ENCODE data around the gene CTDSPL2. TPM values are rescaled to one million over a fixed set of nuclear protein-coding genes. Genes with fewer than 3 reads are reported as not detected.

Gene CTDSPL2
- total and polyA plus RNA-seq, 3 experiments from 2014 or later: 42.4 to 69.8 (median 63.0) TPM

- Histone ChIP-seq H3K4me3 (ENCODE audit: low read length) (peak overlapping the region; percentile 98), H3K9me3 (ENCODE audit: low read length) (no peaks in the 10 kb centered on the region), H3K27ac (ENCODE audit: low read depth, low read length) (peak overlapping the region; percentile 87), H3K4me1 (ENCODE audit: insufficient read depth, low read length) (peaks cover 31% of the 10 kb centered on the region), H3K27me3 (ENCODE audit: insufficient read depth, low read length, poor library complexity, severe bottlenecking) (no peaks in the 10 kb centered on the region), H3K36me3 (ENCODE audit: insufficient read depth, low read length) (peaks cover under 1% of the 10 kb centered on the region)
- peak in 3 of 5 donors; percentile 6 to 50 (median 33) for DNase-seq
- H3K36me3 Mint-ChIP-seq: peaks cover 0 to 48% (median 0%) of the 10 kb centered on the region in 3 donors
- ChIA-PET POLR2A (interaction anchor here (0.6 kb wide), 2 partner anchors 31 to 79 kb away, joined by 3 read pairs; no protein-coding TSS in a partner anchor), CTCF (interaction anchor here (2.2 kb wide), 1 partner anchor 10 kb away, joined by 16 read pairs; no protein-coding TSS in a partner anchor)
- peaks cover 33 to 58% (median 48%) of the 10 kb centered on the region in 3 donors for H3K4me1 Mint-ChIP-seq
- H3K27me3 Mint-ChIP-seq: no peaks in the 10 kb centered on the region
- H3K9me3 Mint-ChIP-seq: no peaks in the 10 kb centered on the region
- peak overlapping the region; percentile 89 to 98 (median 94) for H3K27ac Mint-ChIP-seq
- peak overlapping the region; percentile 80 to 97 (median 92) for H3K4me3 Mint-ChIP-seq
These were observed 108.3 kb downstream of the CTDSPL2 start for GRCh38 chr15:44535523-44536301.

GRCh38 chr15:44536302-44536961 lies 109.0 kb downstream of the CTDSPL2 start:
- no peaks in the 10 kb centered on the region for H3K9me3 Mint-ChIP-seq
- H3K27me3 Mint-ChIP-seq: no peaks in the 10 kb centered on the region
- Histone ChIP-seq H3K9me3 (ENCODE audit: low read length) (no peaks in the 10 kb centered on the region), H3K4me3 (ENCODE audit: low read length) (peak overlapping the region; percentile 98), H3K27ac (ENCODE audit: low read depth, low read length) (peak overlapping the region; percentile 87), H3K36me3 (ENCODE audit: insufficient read depth, low read length) (peaks cover 4% of the 10 kb centered on the region), H3K4me1 (ENCODE audit: insufficient read depth, low read length) (peaks cover 36% of the 10 kb centered on the region), H3K27me3 (ENCODE audit: insufficient read depth, low read length, poor library complexity, severe bottlenecking) (no peaks in the 10 kb centered on the region)
- H3K36me3 Mint-ChIP-seq: peaks cover 0 to 54% (median 5%) of the 10 kb centered on the region in 3 donors
- ChIA-PET POLR2A (interaction anchor here (1.0 to 2.4 kb wide), 8 partner anchors 10 to 662 kb away, joined by 3 to 11 read pairs (median 4); partner anchors contain the start of genes B2M, CTDSPL2, PATL2 and SPG11), CTCF (interaction anchor here (2.2 kb wide), 1 partner anchor 9 kb away, joined by 16 read pairs; no protein-coding TSS in a partner anchor)
- peaks cover 39 to 63% (median 52%) of the 10 kb centered on the region in 3 donors for H3K4me1 Mint-ChIP-seq
- no peak for DNase-seq
- H3K27ac Mint-ChIP-seq: peak overlapping the region; percentile 89 to 98 (median 94)
- peak overlapping the region; percentile 80 to 97 (median 92) for H3K4me3 Mint-ChIP-seq

- no peaks in the 10 kb centered on the region for H3K27me3 ChIP-seq (ENCODE audit: insufficient read depth, low read length, poor library complexity, severe bottlenecking)
- peak within 1 kb of the TSS; percentile 98 for H3K4me3 ChIP-seq (ENCODE audit: low read length)
- Mint-ChIP-seq H3K9me3 (no peaks in the 10 kb centered on the region), H3K27me3 (no peaks in the 10 kb centered on the region), H3K36me3 (peaks cover 0 to 61% (median 7%) of the 10 kb centered on the region in 3 donors), H3K4me1 (peaks cover 46 to 70% (median 59%) of the 10 kb centered on the region in 3 donors), H3K4me3 (peak within 1 kb of the TSS; percentile 80 to 97 (median 92)), H3K27ac (peak within 1 kb of the TSS; percentile 89 to 98 (median 95))
- H3K36me3 ChIP-seq (ENCODE audit: insufficient read depth, low read length): peaks cover 4% of the 10 kb centered on the region
- POLR2A ChIA-PET: interaction anchor here (1.0 to 2.4 kb wide), 9 partner anchors 9 to 661 kb away, joined by 3 to 11 read pairs (median 4); partner anchors contain the start of genes B2M, CTDSPL2, PATL2 and SPG11
- H3K9me3 ChIP-seq (ENCODE audit: low read length): no peaks in the 10 kb centered on the region
- peak; percentile 90 to 96 (median 95) for DNase-seq
- peak within 1 kb of the TSS; percentile 89 for H3K27ac ChIP-seq (ENCODE audit: low read depth, low read length)
- H3K4me1 ChIP-seq (ENCODE audit: insufficient read depth, low read length): peaks cover 43% of the 10 kb centered on the region
- CTCF ChIA-PET: interaction anchor here (1.2 to 2.2 kb wide), 3 partner anchors 9 to 127 kb away, joined by 3 to 16 read pairs (median 3); no protein-coding TSS in a partner anchor
These were observed 109.7 kb downstream of the CTDSPL2 start, which contains the start of gene EIF3J for GRCh38 chr15:44536962-44537734. Gene EIF3J, plus strand, starts transcription at chr15:44537147. Its CDS starts 48 bp downstream, at chr15:44537195.

- Mint-ChIP-seq H3K36me3 (peaks cover 0 to 63% (median 7%) of the 10 kb centered on the region in 3 donors), H3K9me3 (no peaks in the 10 kb centered on the region)
These were observed 110.4 kb downstream of the CTDSPL2 start for GRCh38 chr15:44537735-44538240.

GRCh38 chr15:44541282-44541958 lies 114.0 kb downstream of the CTDSPL2 start:
- H3K4me1 Mint-ChIP-seq: peaks cover 54 to 73% (median 61%) of the 10 kb centered on the region in 3 donors
- peaks cover 56% of the 10 kb centered on the region for H3K4me1 ChIP-seq (ENCODE audit: insufficient read depth, low read length)
- H3K4me3 Mint-ChIP-seq: peak overlapping the region in 3 of 7 donors; percentile 19 to 62 (median 37)
- H3K9me3 Mint-ChIP-seq: no peaks in the 10 kb centered on the region
- H3K36me3 ChIP-seq (ENCODE audit: insufficient read depth, low read length): peaks cover 4% of the 10 kb centered on the region
- CTCF ChIA-PET: no interaction called here
- peak overlapping the region in 6 of 8 donors; percentile 15 to 79 (median 46) for H3K27ac Mint-ChIP-seq
- no peak overlapping the region for H3K4me3 ChIP-seq (ENCODE audit: low read length)
- POLR2A ChIA-PET: no interaction called here
- no peak overlapping the region for H3K27ac ChIP-seq (ENCODE audit: low read depth, low read length)
- H3K9me3 ChIP-seq (ENCODE audit: low read length): no peaks in the 10 kb centered on the region
- H3K27me3 ChIP-seq (ENCODE audit: insufficient read depth, low read length, poor library complexity, severe bottlenecking): no peaks in the 10 kb centered on the region
- H3K27me3 Mint-ChIP-seq: no peaks in the 10 kb centered on the region
- no peak for DNase-seq
- H3K36me3 Mint-ChIP-seq: peaks cover 3 to 55% (median 7%) of the 10 kb centered on the region in 3 donors

More at GRCh38 chr15:44537735-44538240, 110.4 kb downstream of the CTDSPL2 start:
- ChIA-PET CTCF (interaction anchor here (1.2 to 2.2 kb wide), 3 partner anchors 8 to 126 kb away, joined by 3 to 16 read pairs (median 3); no protein-coding TSS in a partner anchor), POLR2A (interaction anchor here (1.2 to 2.4 kb wide), 5 partner anchors 8 to 660 kb away, joined by 3 to 11 read pairs (median 8); partner anchors contain the start of gene CTDSPL2)
- Histone ChIP-seq H3K27ac (ENCODE audit: low read depth, low read length) (peak overlapping the region; percentile 89), H3K4me3 (ENCODE audit: low read length) (peak overlapping the region; percentile 86), H3K9me3 (ENCODE audit: low read length) (no peaks in the 10 kb centered on the region), H3K36me3 (ENCODE audit: insufficient read depth, low read length) (peaks cover 4% of the 10 kb centered on the region), H3K27me3 (ENCODE audit: insufficient read depth, low read length, poor library complexity, severe bottlenecking) (no peaks in the 10 kb centered on the region), H3K4me1 (ENCODE audit: insufficient read depth, low read length) (peaks cover 50% of the 10 kb centered on the region)
- H3K4me3 Mint-ChIP-seq: peak overlapping the region; percentile 80 to 97 (median 92)
- peak in 1 of 5 donors; percentile 14 for DNase-seq
- peaks cover 52 to 73% (median 64%) of the 10 kb centered on the region in 3 donors for H3K4me1 Mint-ChIP-seq
- peak overlapping the region; percentile 89 to 98 (median 95) for H3K27ac Mint-ChIP-seq
- no peaks in the 10 kb centered on the region for H3K27me3 Mint-ChIP-seq

GRCh38 chr15:44542596-44542995 lies 115.2 kb downstream of the CTDSPL2 start:
- no peaks in the 10 kb centered on the region for H3K9me3 Mint-ChIP-seq
- no peak for DNase-seq
- POLR2A ChIA-PET: no interaction called here
- Histone ChIP-seq H3K4me1 (ENCODE audit: insufficient read depth, low read length) (peaks cover 56% of the 10 kb centered on the region), H3K27ac (ENCODE audit: low read depth, low read length) (no peak overlapping the region), H3K27me3 (ENCODE audit: insufficient read depth, low read length, poor library complexity, severe bottlenecking) (no peaks in the 10 kb centered on the region), H3K36me3 (ENCODE audit: insufficient read depth, low read length) (peaks cover 4% of the 10 kb centered on the region), H3K9me3 (ENCODE audit: low read length) (no peaks in the 10 kb centered on the region), H3K4me3 (ENCODE audit: low read length) (no peak overlapping the region)
- CTCF ChIA-PET: no interaction called here
- peaks cover 3 to 53% (median 7%) of the 10 kb centered on the region in 3 donors for H3K36me3 Mint-ChIP-seq
- no peaks in the 10 kb centered on the region for H3K27me3 Mint-ChIP-seq
- H3K4me1 Mint-ChIP-seq: peaks cover 57 to 81% (median 70%) of the 10 kb centered on the region in 3 donors
- peak overlapping the region in 6 of 8 donors; percentile 8 to 63 (median 38) for H3K27ac Mint-ChIP-seq
- H3K4me3 Mint-ChIP-seq: peak overlapping the region in 3 of 7 donors; percentile 13 to 33 (median 31)

All from CD8-positive, alpha-beta memory T cell (primary cell).